Tibial nerve (tissue), 4 donors: Measurements from ENCODE around the gene SHMT2. TPM values are rescaled to one million over a fixed set of nuclear protein-coding genes. Genes with fewer than 3 reads are reported as not detected.

Experiments
- DNase-seq, 2 donors: peaks; one replicate each; pipeline ENCODE4 v3.0.0-alpha.2; 2019; ENCODE audit warnings: low spot score in 2 of 2
- H3K27ac ChIP-seq, 4 donors: fragments of 200-600 bp; sonication (generic) in 3 of 4; one replicate each; pipeline ENCODE4 v1.5.1; 2017 to 2019; ENCODE audit warnings: mild to moderate bottlenecking in 1 of 4
- H3K27me3 ChIP-seq, 2 donors: fragments of 200-600 bp; sonication (generic) in 1 of 2; one replicate each; pipeline versions ENCODE4 v1.5.1 to v1.6.0; 2017 to 2019
- H3K36me3 ChIP-seq, 3 donors: fragments of 200-600 bp; sonication (generic); one replicate each; pipeline ENCODE4 v1.5.1; 2018 to 2019
- H3K4me1 ChIP-seq, 4 donors: fragments of 200-600 bp; sonication (generic) in 3 of 4; one replicate each; pipeline ENCODE4 v1.5.1; 2017 to 2019
- H3K4me3 ChIP-seq, 4 donors: fragments of 200-600 bp; sonication (generic) in 3 of 4; one replicate each; pipeline ENCODE4 v1.5.1; 2017 to 2019; ENCODE audit warnings: mild to moderate bottlenecking in 1 of 4, moderate library complexity in 1 of 4
- H3K9me3 ChIP-seq, 4 donors: fragments of 200-600 bp; sonication (generic) in 3 of 4; one replicate each; pipeline ENCODE4 v1.5.1; 2017 to 2019
- CTCF ChIP-seq, 5 experiments: fragments of 200-600 bp in 3 of 5; fragments of 450-650 bp in 2 of 5; sonication (generic) in 3 of 5; IDR thresholded peaks; one replicate each; pipeline ENCODE4 v1.5.1; 2016 to 2019; ENCODE audit warnings: antibody characterized with exemption in 5 of 5, mild to moderate bottlenecking in 3 of 5, moderate library complexity in 2 of 5
- EP300 ChIP-seq, 2 donors: sonication (generic); formaldehyde crosslinking; IDR thresholded peaks; one replicate each; pipeline ENCODE4 v1.6.1; 2017; ENCODE audit warnings: antibody characterized with exemption in 2 of 2, mild to moderate bottlenecking in 1 of 2
- POLR2A ChIP-seq, 2 donors: fragments of 450-650 bp; IDR thresholded peaks; one replicate each; pipeline ENCODE4 v1.6.1; 2017; ENCODE audit warnings: antibody characterized with exemption in 2 of 2, mild to moderate bottlenecking in 2 of 2, moderate library complexity in 2 of 2
- WGBS, 2 donors: methylation state at CpG; one replicate each; pipeline ENCODE4 v1.1.5; 2018; 5-methylcytosine and 5-hydroxymethylcytosine counted together
- total RNA-seq, 4 donors: library from RNA; depleted of rRNA; stranded (reverse); fragments of >200 nt; gene quantifications; one replicate each; pipeline ENCODE4 v1.1.0, GENCODE V29; 2016

The SHMT2 gene
- total RNA-seq, 4 donors from 2014 or later: 18.4 to 77.3 (median 32.6) TPM

DNA sequence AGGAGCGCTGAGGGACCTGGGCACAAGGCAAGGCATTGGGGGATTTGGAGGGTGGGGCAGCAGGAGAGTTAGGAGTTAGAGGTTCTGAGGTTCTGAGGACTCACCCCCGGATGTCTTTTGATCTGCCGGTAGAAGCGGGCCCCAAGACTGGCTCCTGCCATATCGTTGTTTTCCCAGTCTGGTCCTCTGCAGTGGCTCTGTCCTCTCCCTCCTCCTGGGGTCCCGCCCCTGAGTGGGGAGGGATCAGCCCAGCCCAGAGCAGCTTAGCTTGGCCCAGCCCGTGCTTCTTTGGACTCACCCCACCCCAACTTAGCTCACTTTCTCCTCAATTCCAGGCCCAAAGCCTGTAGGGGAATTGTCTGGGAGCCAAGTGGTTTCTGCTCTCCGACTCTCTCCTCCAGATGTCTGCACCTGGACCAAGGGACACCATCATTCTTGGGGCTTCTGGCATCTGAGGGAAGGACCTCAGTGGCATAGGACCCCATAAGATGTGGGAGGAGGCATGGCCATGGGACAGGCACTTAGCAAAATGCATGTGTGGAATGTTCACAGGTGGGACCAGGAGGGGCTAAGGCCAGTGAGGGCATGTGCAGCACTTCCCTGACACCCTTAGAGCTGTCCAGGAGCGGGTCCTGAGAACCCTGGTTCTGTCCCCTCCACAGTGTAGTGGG is 7.5 kb downstream of the SHMT2 start:
- Histone ChIP-seq H3K9me3 (no peaks in the 10 kb centered on the region), H3K4me1 (peaks cover 0 to 76% (median 48%) of the 10 kb centered on the region in 4 donors), H3K4me3 (peak overlapping the region in 1 of 4 donors; percentile 15), H3K27me3 (peaks cover 0 to 56% of the 10 kb centered on the region in 2 donors), H3K27ac (no peak overlapping the region), H3K36me3 (peaks cover 0 to 28% (median 12%) of the 10 kb centered on the region in 3 donors)
- WGBS, 2 donors: 40 to 44% methylated on average over 9 of the region's 9 CpGs
- TF ChIP-seq POLR2A (IDR thresholded peaks at IDR 0.05): no peak
- TF ChIP-seq CTCF (IDR thresholded peaks at IDR 0.05): no peak
- no peak for TF ChIP-seq EP300 (IDR thresholded peaks at IDR 0.05)
- no peak for DNase-seq

- H3K27me3 ChIP-seq: peaks cover 2 to 61% of the 10 kb centered on the region in 2 donors
- H3K36me3 ChIP-seq: peaks cover 0 to 23% (median 7%) of the 10 kb centered on the region in 3 donors
- 69 to 75% methylated on average over 5 of the region's 5 CpGs for WGBS, 2 donors
- peaks cover 0 to 81% (median 53%) of the 10 kb centered on the region in 4 donors for H3K4me1 ChIP-seq
- DNase-seq: no peak
- no peak overlapping the region for H3K27ac ChIP-seq
- no peak for TF ChIP-seq CTCF (IDR thresholded peaks at IDR 0.05)
- TF ChIP-seq EP300 (IDR thresholded peaks at IDR 0.05): no peak
- TF ChIP-seq POLR2A (IDR thresholded peaks at IDR 0.05): no peak
- H3K4me3 ChIP-seq: peak overlapping the region in 1 of 4 donors; percentile 45
- H3K9me3 ChIP-seq: no peaks in the 10 kb centered on the region
Measured at GRCh38 chr12:57237596-57237931, 8.1 kb downstream of the SHMT2 start.

DNA sequence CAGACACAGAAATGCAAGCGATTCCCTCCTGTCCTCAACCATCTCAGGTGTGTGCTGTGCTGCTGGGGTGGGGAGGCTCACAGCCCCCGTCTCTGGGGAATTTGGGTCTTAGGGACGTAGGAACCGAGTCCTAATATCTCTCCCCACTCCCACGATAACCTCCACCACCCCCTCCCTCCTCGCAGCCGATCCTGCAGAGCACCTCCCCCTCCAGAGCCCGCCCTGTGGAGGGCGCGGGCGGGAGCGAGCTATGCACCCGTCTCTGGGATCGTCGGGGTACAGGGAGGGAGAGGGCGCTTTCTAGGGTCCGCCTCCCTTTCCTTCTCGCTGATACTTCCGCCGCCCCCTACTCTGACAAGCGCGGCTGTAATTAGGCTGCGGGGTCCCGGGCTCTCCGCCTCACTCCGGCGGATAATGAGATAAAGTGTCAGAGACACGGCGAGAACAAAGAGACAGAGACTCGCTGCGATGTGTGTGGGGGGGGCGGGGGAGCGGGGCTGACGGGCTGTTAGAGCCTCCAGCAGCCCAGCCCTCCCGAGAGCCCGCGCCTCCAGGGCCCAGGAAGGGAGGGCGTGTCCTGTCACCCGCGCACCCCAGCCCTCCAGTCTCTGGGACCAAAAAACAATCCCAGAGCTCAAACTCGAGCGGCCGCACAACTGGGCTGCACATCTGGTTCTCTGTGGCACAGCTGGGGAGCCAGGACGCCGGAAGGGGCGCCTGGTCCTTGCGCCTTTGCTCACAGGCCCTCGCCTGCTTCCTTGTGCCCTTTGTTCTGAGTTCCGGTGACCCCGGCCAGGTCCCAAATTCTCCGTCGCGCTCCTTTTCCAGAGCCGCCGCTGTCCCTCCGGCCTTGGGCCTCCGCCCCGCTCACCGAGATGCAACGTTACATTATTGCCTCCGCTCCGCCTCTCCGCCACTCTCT is 8.7 kb downstream of the SHMT2 start:
- peak overlapping the region; percentile 30 to 55 (median 38) for H3K4me3 ChIP-seq
- H3K27me3 ChIP-seq: peaks cover 5 to 67% of the 10 kb centered on the region in 2 donors
- no peaks in the 10 kb centered on the region for H3K9me3 ChIP-seq
- H3K27ac ChIP-seq: no peak overlapping the region
- TF ChIP-seq CTCF (IDR thresholded peaks at IDR 0.05) (no peak), EP300 (IDR thresholded peaks at IDR 0.05) (no peak), POLR2A (IDR thresholded peaks at IDR 0.05) (no peak)
- no peak for DNase-seq
- peaks cover 0 to 17% (median 2%) of the 10 kb centered on the region in 3 donors for H3K36me3 ChIP-seq
- H3K4me1 ChIP-seq: peaks cover 5 to 87% (median 59%) of the 10 kb centered on the region in 4 donors
- 4 to 10% methylated on average over 58 to 63 of the region's 63 CpGs for WGBS, 2 donors

GRCh38 chr12:57238854-57239554 is 9.5 kb downstream of the SHMT2 start:
- DNase-seq: peak; percentile 76 to 86
- peak overlapping the region; percentile 30 to 55 (median 38) for H3K4me3 ChIP-seq
- H3K36me3 ChIP-seq: peaks cover 0 to 9% (median 0%) of the 10 kb centered on the region in 3 donors
- 5% methylated on average over 24 to 25 of the region's 47 CpGs for WGBS, 2 donors
- TF ChIP-seq EP300 (IDR thresholded peaks at IDR 0.05) (peak in 1 of 2 donors; percentile 58), CTCF (IDR thresholded peaks at IDR 0.05) (peak; percentile 99 to 100 (median 100)), POLR2A (IDR thresholded peaks at IDR 0.05) (no peak)
- H3K4me1 ChIP-seq: peaks cover 5 to 95% (median 66%) of the 10 kb centered on the region in 4 donors
- no peak overlapping the region for H3K27ac ChIP-seq
- peaks cover 8 to 75% of the 10 kb centered on the region in 2 donors for H3K27me3 ChIP-seq
- no peaks in the 10 kb centered on the region for H3K9me3 ChIP-seq
